ENCODE results near the gene KLK3. TPM values are rescaled to one million over a fixed set of nuclear protein-coding genes. Genes with fewer than 3 reads are reported as not detected.

KLK3 gene
- total RNA-seq, 2 donors from 2014 or later: not detected

- Histone ChIP-seq H3K36me3 (no peaks in the 10 kb centered on the region), H3K4me3 (no peak overlapping the region), H3K4me1 (ENCODE audit: control insufficient read depth in 1 of 2, low read depth in 2 of 2) (no peaks in the 10 kb centered on the region), H3K27ac (no peak overlapping the region), H3K27me3 (replicated peaks; ENCODE audit: insufficient read depth) (no peaks in the 10 kb centered on the region), H3K9me3 (no peaks in the 10 kb centered on the region)
- no peak for TF ChIP-seq CTCF (IDR thresholded peaks at IDR 0.05)
- ATAC-seq (ENCODE audit: insufficient number of reproducible peaks, low FRiP score, low read depth) (no peak), DNase-seq (ENCODE audit: low spot score) (no peak)
These were observed 47.9 kb downstream of the KLK3 start for GRCh38 chr19:50902640-50903039.

GRCh38 chr19:50906217-50906616, 51.5 kb downstream of the KLK3 start:
- H3K4me3 ChIP-seq: no peak overlapping the region
- TF ChIP-seq CTCF (IDR thresholded peaks at IDR 0.05): no peak
- no peaks in the 10 kb centered on the region for H3K4me1 ChIP-seq (ENCODE audit: control insufficient read depth in 1 of 2, low read depth in 2 of 2)
- no peaks in the 10 kb centered on the region for H3K27me3 ChIP-seq (replicated peaks; ENCODE audit: insufficient read depth)
- no peaks in the 10 kb centered on the region for H3K9me3 ChIP-seq
- H3K27ac ChIP-seq: no peak overlapping the region
- DNase-seq (ENCODE audit: low spot score) (no peak), ATAC-seq (ENCODE audit: insufficient number of reproducible peaks, low FRiP score, low read depth) (no peak)
- H3K36me3 ChIP-seq: no peaks in the 10 kb centered on the region

GRCh38 chr19:50908336-50908735, 53.6 kb downstream of the KLK3 start:
- Histone ChIP-seq H3K27ac (no peak overlapping the region), H3K4me1 (ENCODE audit: control insufficient read depth in 1 of 2, low read depth in 2 of 2) (no peaks in the 10 kb centered on the region), H3K36me3 (no peaks in the 10 kb centered on the region), H3K27me3 (replicated peaks; ENCODE audit: insufficient read depth) (no peaks in the 10 kb centered on the region), H3K4me3 (no peak overlapping the region), H3K9me3 (no peaks in the 10 kb centered on the region)
- TF ChIP-seq CTCF (IDR thresholded peaks at IDR 0.05): no peak
- no peak for ATAC-seq (ENCODE audit: insufficient number of reproducible peaks, low FRiP score, low read depth)
- DNase-seq (ENCODE audit: low spot score): no peak

GRCh38 chr19:50909240-50910070, 54.7 kb downstream of the KLK3 start:
- no peak for TF ChIP-seq CTCF (IDR thresholded peaks at IDR 0.05)
- Histone ChIP-seq H3K27ac (no peak overlapping the region), H3K4me1 (ENCODE audit: control insufficient read depth in 1 of 2, low read depth in 2 of 2) (no peaks in the 10 kb centered on the region), H3K4me3 (no peak overlapping the region), H3K9me3 (no peaks in the 10 kb centered on the region), H3K27me3 (replicated peaks; ENCODE audit: insufficient read depth) (no peaks in the 10 kb centered on the region), H3K36me3 (no peaks in the 10 kb centered on the region)
- DNase-seq (ENCODE audit: low spot score): no peak
- ATAC-seq (ENCODE audit: insufficient number of reproducible peaks, low FRiP score, low read depth): no peak

Other genes with a start within 250 kb of the KLK3 start
- not detected for gene SYT3, start 215.0 kb upstream of the KLK3 start, total RNA-seq
- gene C19orf81, start 205.5 kb upstream of the KLK3 start, total RNA-seq: not detected
- 1 to 10 TPM in 1 of 2 donors, under 1 TPM in 1; 0.28 to 1.6 TPM for gene SHANK1, start 135.1 kb upstream of the KLK3 start, total RNA-seq
- gene CLEC11A, start 131.6 kb upstream of the KLK3 start, total RNA-seq: 10 to 100 TPM; 10.5 to 35.3 TPM
- gene GPR32, start 84.5 kb upstream of the KLK3 start, total RNA-seq: not detected
- not detected for gene ACP4, start 64.5 kb upstream of the KLK3 start, total RNA-seq
- gene KLK1, start 31.1 kb upstream of the KLK3 start, total RNA-seq: not detected
- not detected for gene KLK15, start 21.3 kb upstream of the KLK3 start, total RNA-seq
- gene KLK2, start 18.5 kb downstream of the KLK3 start, total RNA-seq: not detected
- gene KLK4, start 56.5 kb downstream of the KLK3 start, total RNA-seq: not detected
- gene KLK5, start 98.1 kb downstream of the KLK3 start, total RNA-seq: not detected
- not detected for gene KLK6, start 114.7 kb downstream of the KLK3 start, total RNA-seq
- gene KLK7, start 129.0 kb downstream of the KLK3 start, total RNA-seq: not detected
- not detected for gene KLK8, start 146.7 kb downstream of the KLK3 start, total RNA-seq
- gene KLK10, start 164.8 kb downstream of the KLK3 start, total RNA-seq: not detected
- gene KLK11, start 171.7 kb downstream of the KLK3 start, total RNA-seq: under 1 TPM in 1 of 2 donors, not detected in 1; 0.85 TPM
- gene KLK12, start 180.1 kb downstream of the KLK3 start, total RNA-seq: not detected
- not detected for gene KLK13, start 210.2 kb downstream of the KLK3 start, total RNA-seq
- not detected for gene KLK14, start 228.0 kb downstream of the KLK3 start, total RNA-seq

Data from thoracic aorta (tissue), 2 donors.